ENCODE data around the gene MKKS. TPM values are rescaled to one million over a fixed set of nuclear protein-coding genes. Genes with fewer than 3 reads are reported as not detected.

The MKKS gene
- total RNA-seq, 2 donors from 2014 or later: 13.2 to 13.8 TPM

- Histone ChIP-seq H3K27me3 (ENCODE audit: control insufficient read depth, insufficient read depth, low read length, poor library complexity, severe bottlenecking) (no peaks in the 10 kb centered on the region), H3K9me3 (ENCODE audit: control insufficient read depth, low read length) (no peaks in the 10 kb centered on the region), H3K4me1 (ENCODE audit: control insufficient read depth, insufficient read depth, low read length) (no peaks in the 10 kb centered on the region), H3K9ac (ENCODE audit: extremely low read depth, low read length, poor library complexity, severe bottlenecking) (no peak overlapping the region), H3K36me3 (ENCODE audit: control insufficient read depth, insufficient read depth, low read length) (no peaks in the 10 kb centered on the region), H3K4me3 (ENCODE audit: low read length) (no peak overlapping the region), H3K27ac (ENCODE audit: low read depth, low read length) (no peak overlapping the region)
- H3K4me3 Mint-ChIP-seq: no peak overlapping the region
- H3K36me3 Mint-ChIP-seq (ENCODE audit: low read depth): peaks cover 6% of the 10 kb centered on the region
- no peak overlapping the region for H3K27ac Mint-ChIP-seq
- H3K4me1 Mint-ChIP-seq: no peaks in the 10 kb centered on the region
- no peak for DNase-seq
- TF ChIP-seq, protein P1, sequence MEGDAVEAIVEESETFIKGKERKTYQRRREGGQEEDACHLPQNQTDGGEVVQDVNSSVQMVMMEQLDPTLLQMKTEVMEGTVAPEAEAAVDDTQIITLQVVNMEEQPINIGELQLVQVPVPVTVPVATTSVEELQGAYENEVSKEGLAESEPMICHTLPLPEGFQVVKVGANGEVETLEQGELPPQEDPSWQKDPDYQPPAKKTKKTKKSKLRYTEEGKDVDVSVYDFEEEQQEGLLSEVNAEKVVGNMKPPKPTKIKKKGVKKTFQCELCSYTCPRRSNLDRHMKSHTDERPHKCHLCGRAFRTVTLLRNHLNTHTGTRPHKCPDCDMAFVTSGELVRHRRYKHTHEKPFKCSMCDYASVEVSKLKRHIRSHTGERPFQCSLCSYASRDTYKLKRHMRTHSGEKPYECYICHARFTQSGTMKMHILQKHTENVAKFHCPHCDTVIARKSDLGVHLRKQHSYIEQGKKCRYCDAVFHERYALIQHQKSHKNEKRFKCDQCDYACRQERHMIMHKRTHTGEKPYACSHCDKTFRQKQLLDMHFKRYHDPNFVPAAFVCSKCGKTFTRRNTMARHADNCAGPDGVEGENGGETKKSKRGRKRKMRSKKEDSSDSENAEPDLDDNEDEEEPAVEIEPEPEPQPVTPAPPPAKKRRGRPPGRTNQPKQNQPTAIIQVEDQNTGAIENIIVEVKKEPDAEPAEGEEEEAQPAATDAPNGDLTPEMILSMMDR (conservative IDR thresholded peaks at IDR 0.05): no peak
- peaks cover 27% of the 10 kb centered on the region for H3K9me3 Mint-ChIP-seq
- WGBS, 2 experiments (ENCODE audit: insufficient coverage in 1 of 2, insufficient read length in 1 of 2): 92 to 96% methylated on average over 2 to 7 of the region's 7 CpGs
- H3K27me3 Mint-ChIP-seq (ENCODE audit: insufficient read depth): no peaks in the 10 kb centered on the region
Measured at GRCh38 chr20:10379761-10380160, 54.3 kb downstream of the MKKS start.

- no peak overlapping the region for H3K4me3 ChIP-seq (ENCODE audit: low read length)
- no peak overlapping the region for H3K27ac Mint-ChIP-seq
- WGBS, 2 experiments (ENCODE audit: insufficient coverage in 1 of 2, insufficient read length in 1 of 2): 83 to 88% methylated on average over 4 to 6 of the region's 6 CpGs
- no peak overlapping the region for H3K4me3 Mint-ChIP-seq
- H3K36me3 ChIP-seq (ENCODE audit: control insufficient read depth, insufficient read depth, low read length): no peaks in the 10 kb centered on the region
- H3K9me3 ChIP-seq (ENCODE audit: control insufficient read depth, low read length): no peaks in the 10 kb centered on the region
- no peaks in the 10 kb centered on the region for H3K27me3 Mint-ChIP-seq (ENCODE audit: insufficient read depth)
- H3K9ac ChIP-seq (ENCODE audit: extremely low read depth, low read length, poor library complexity, severe bottlenecking): no peak overlapping the region
- H3K9me3 Mint-ChIP-seq: peaks cover 36% of the 10 kb centered on the region
- no peaks in the 10 kb centered on the region for H3K4me1 ChIP-seq (ENCODE audit: control insufficient read depth, insufficient read depth, low read length)
- no peak overlapping the region for H3K27ac ChIP-seq (ENCODE audit: low read depth, low read length)
- TF ChIP-seq, protein P1 (conservative IDR thresholded peaks at IDR 0.05): no peak
- peaks cover 6% of the 10 kb centered on the region for H3K36me3 Mint-ChIP-seq (ENCODE audit: low read depth)
- DNase-seq: no peak
- H3K27me3 ChIP-seq (ENCODE audit: control insufficient read depth, insufficient read depth, low read length, poor library complexity, severe bottlenecking): no peaks in the 10 kb centered on the region
- H3K4me1 Mint-ChIP-seq: no peaks in the 10 kb centered on the region
Measured at GRCh38 chr20:10376270-10377075, 57.5 kb downstream of the MKKS start.

DNA sequence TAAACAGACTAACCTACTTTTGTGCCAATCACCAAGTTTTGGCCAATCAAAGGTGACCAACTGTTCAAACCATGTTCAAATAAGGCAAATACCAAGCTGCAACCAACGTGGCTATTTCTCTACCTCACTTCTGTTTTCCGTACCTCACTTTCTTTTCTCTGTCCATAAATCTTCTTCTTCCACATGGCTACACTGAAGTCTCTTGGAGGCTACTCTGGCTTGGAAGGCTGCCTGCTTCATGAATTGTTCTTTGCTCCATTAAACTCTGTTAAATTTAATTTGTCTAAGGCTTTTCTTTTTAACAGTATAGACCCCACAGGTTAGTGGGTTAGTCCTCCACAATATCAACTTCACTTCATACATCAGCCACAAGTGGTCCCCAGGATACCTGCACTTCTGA lies 58.8 kb downstream of the MKKS start:
- no peak for DNase-seq
- Histone ChIP-seq H3K9ac (ENCODE audit: extremely low read depth, low read length, poor library complexity, severe bottlenecking) (no peak overlapping the region), H3K27me3 (ENCODE audit: control insufficient read depth, insufficient read depth, low read length, poor library complexity, severe bottlenecking) (no peaks in the 10 kb centered on the region), H3K4me1 (ENCODE audit: control insufficient read depth, insufficient read depth, low read length) (no peaks in the 10 kb centered on the region), H3K4me3 (ENCODE audit: low read length) (no peak overlapping the region), H3K9me3 (ENCODE audit: control insufficient read depth, low read length) (no peaks in the 10 kb centered on the region), H3K36me3 (ENCODE audit: control insufficient read depth, insufficient read depth, low read length) (no peaks in the 10 kb centered on the region), H3K27ac (ENCODE audit: low read depth, low read length) (no peak overlapping the region)
- TF ChIP-seq, protein P1 (conservative IDR thresholded peaks at IDR 0.05): no peak
- no peaks in the 10 kb centered on the region for H3K27me3 Mint-ChIP-seq (ENCODE audit: insufficient read depth)
- WGBS, 2 experiments (ENCODE audit: insufficient coverage in 1 of 2, insufficient read length in 1 of 2): 81 to 91% methylated on average over 2 of the region's 2 CpGs
- H3K36me3 Mint-ChIP-seq (ENCODE audit: low read depth): peaks cover 6% of the 10 kb centered on the region
- no peak overlapping the region for H3K27ac Mint-ChIP-seq
- no peaks in the 10 kb centered on the region for H3K4me1 Mint-ChIP-seq
- H3K9me3 Mint-ChIP-seq: peaks cover 36% of the 10 kb centered on the region
- no peak overlapping the region for H3K4me3 Mint-ChIP-seq

Data from endodermal cell (in vitro differentiated cells).